Islet precursor cell (in vitro differentiated cells): Measurements from ENCODE around the gene FN1.
"Not testable (repeated sequence)": the region's sequence is repeated elsewhere in the genome, so short reads cannot be mapped to it uniquely, and the experiment has no call there.

Experiments
- DNase-seq: peaks from one replicate; pipeline ENCODE4 v3.0.0-alpha.2; 2018

The FN1 gene

DNA sequence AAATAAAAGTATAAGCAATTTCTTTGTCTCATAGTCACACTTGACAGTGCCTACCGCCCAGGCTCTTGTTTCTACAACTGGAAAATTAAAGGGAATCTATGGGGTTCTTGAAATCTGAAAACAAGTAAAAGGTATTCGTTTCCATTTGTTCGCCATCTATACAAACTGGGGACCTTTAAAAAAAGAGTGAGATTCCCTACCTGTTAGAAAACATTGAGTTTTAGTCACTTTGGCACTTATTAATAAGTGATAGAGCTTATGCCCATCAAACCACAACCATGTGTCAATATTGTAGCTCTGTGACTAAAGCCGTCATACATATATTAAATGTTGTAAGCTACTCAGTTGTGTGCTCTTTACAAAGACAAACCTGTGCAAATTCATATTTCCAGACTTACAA lies 13.2 kb downstream of the FN1 start:
- DNase-seq = no peak

DNA sequence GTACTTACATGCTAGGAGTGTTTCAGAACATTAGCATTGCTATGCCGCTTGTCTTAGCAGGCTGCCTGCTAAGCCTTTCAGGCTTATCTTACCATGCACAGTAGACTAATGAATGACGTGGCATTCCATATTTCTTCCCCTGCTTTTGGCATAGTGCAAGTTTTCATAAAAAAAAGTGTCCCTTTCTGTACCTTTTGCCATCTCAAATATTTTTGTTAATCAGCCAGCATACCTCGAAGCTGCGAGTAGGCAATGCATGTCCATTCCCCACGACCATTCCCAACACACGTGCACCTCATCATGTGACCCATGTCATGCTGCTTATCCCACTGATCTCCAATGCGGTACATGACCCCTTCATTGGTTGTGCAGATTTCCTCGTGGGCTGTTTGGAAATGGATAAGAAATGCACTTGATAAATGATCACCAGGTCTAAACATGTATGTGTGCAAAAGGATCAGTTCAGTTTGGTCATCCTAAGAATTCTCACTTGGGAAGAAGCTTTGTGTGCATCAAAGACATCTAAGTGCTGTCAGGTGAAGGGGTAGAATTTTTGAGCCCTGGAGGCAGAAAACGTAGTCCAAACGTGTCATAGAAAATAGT lies 13.9 kb downstream of the FN1 start:
- no peak for DNase-seq

- no peak for DNase-seq
These were observed 15.4 kb downstream of the FN1 start for GRCh38 chr2:215420471-215420935.

DNA sequence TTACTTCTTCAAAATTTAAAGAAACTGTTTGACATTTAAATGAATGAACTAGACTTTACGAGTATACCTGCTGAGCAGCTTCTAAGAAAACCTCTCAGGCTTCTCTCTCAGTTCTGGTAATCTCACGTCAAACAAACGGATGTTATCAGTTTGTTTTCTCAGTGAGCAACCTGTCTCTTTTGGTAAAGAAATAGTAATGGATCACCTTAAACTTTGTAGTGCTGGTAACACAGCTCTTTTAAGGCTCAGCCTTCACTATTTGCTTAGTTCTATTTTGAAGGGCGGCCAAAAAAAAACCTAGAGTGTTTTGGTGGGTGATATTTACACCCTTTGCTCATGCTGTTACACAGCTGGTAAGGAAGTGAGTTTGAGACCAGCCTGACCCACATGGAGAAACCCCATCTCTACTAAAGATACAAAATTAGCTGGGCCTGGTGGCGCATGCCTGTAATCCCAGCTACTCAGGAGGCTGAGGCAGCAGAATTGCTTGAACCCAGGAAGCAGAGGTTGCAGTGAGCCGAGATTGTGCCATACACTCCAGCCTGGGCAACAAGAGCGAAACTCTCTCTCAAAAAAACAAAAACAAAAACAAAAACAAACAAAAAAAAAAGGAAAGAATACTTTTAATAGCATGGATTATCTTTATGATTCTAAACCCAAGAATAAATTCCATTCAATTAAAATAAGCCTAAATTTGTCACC lies 15.9 kb downstream of the FN1 start:
- DNase-seq = no peak

DNA sequence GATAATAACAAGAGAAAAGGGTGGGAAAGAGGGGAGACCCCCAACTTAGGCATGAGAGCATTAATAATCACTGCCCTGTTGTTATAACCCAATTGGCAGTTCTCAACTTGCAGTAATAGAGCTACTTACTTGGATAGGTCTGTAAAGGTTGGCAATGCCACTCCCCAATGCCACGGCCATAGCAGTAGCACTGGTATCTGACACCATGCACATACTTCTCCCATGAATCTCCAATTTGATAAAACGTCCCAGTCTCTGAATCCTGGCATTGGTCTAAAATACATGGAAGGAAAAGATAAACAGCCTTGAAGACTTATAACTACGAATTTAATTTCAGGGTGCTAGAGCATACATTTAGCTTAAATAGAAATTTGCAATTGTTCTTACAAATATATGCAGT lies 16.8 kb downstream of the FN1 start:
- no peak for DNase-seq

GRCh38 chr2:215418064-215418963 lies 17.6 kb downstream of the FN1 start:
- no peak for DNase-seq

GRCh38 chr2:215417400-215417951 lies 18.4 kb downstream of the FN1 start:
- no peak for DNase-seq

- DNase-seq = no peak
These were observed 19.2 kb downstream of the FN1 start for GRCh38 chr2:215416656-215417055.

DNA sequence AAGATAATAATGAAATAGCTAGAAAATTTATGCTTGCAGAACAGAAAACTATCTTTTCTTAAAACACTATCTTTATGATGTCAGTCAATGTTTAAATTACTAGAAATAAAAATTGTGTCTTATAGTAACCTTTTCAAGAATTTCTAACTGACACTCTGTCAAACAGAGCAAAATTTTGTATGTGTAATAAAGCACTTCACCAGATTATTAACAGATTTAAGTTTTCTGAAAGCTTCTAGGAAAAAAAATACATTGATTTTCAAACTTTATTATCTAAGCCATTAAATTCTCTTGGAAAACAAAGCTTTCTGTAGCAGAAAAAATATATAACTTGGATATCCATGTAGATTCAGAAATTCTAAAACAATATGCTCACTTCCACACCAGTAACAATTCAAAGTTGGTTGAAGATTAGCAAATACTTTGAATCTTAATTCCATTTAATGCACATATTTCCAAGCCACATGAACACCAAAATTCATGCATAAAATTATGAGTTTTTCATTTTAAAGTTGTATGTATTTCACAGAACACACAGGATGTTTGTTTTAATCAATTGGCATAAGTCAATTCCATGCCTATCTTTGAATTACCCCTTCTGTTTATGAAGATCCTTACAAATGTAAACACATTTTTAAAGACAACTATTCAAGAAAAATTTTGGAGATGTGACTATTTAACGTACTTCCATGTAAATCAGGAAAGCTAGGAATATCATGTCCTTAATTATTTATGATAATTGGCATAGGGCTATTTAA lies 19.9 kb downstream of the FN1 start:
- DNase-seq = no peak

DNA sequence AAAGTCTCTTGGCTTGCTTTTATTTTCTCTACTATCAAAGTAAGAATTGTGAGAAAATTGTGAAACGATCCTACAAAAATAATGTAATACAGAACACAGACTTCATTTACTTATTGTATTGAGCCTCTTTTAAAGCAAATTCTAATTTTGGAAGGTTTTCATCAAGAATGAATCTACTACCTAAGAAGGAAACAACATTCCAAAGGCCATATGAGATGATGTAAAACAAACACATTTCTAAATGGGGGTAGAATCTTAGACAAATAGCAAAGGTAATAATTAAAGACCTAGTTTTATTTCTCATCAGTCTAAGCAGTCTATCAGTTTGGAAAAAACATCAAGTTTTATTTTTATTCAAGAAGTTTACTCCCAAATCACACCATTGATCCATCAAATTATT lies 20.6 kb downstream of the FN1 start:
- no peak for DNase-seq

GRCh38 chr2:215414674-215415073 lies 21.2 kb downstream of the FN1 start:
- DNase-seq = no peak

DNA sequence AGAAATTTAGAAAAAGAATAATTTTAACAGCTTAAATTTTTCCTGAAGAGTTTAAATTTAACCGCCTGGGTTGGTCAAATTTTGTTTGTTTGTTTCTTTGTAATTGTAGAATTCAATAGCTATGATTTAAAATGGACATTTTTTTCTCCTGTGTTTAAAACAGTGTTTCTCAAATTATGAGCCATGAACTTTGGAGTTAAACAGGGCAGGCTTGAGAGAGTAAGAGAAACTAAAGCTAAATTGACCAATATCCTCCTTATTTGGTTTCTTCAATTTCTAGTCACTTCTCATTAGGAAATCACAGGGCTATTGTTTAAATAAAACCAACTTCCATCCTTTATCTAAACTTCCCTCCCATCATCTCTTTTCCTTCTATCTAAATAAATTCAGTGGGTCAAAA lies 21.9 kb downstream of the FN1 start:
- DNase-seq = no peak

- no peak for DNase-seq
These were observed 22.4 kb downstream of the FN1 start for GRCh38 chr2:215413484-215413777.

DNA sequence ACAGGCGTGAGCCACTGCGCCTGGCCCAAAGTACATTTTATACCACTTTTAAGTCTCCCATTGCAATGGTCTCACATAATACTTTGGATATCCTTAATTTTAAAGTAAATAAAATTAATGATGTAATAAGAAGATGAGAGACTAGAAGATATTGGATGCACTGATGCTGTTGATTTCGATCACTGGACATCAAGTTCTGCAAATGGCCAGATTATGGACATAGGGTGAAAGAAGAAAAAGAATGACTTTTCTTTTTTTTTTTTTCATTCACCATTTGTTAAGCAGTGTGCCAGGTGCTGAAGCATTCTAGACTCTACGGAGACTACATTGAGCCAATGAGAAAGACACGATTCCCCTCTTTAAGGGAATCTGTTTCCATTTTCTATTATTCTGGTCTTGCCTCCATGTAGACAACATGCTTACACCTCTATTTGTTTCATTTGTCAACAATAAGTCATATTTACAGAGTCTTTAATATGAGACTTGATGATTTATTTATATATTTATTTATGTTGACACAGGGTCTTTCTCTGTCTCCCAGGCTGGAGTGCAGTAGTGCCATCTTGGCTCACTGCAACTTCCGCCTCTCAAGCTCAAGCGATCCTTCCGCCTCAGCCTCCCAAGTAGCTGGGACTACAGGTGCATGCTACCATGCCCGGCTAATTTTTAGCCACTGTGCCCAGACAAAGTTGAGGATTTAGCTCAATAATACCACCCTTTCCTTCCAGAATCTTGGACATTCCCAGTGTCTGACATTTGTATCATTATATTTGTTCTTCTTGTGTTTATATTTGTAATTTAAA lies 23.7 kb downstream of the FN1 start:
- DNase-seq = no peak

DNA sequence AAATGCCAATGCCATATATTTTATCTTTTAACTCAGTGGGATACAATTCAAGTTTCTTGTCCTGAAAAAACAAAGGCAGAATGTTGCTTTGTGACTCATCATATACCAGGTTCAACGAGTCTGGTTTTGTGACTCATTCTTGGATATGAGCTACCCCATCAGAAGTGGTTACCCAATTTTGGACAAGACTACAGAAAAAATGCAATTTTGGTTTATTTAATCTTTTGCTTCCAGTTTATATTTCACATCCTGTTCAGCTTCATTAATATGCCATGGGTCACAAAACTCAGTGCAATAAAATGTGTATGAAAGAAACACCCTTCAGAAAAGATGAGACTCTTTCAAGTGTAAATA lies 25.0 kb downstream of the FN1 start:
- DNase-seq = no peak

- DNase-seq = not testable (repeated sequence)
These were observed 25.5 kb downstream of the FN1 start for GRCh38 chr2:215410181-215410931.

GRCh38 chr2:215409331-215410127 lies 26.3 kb downstream of the FN1 start:
- no peak for DNase-seq

GRCh38 chr2:215408441-215408840 lies 27.4 kb downstream of the FN1 start:
- not testable (repeated sequence) for DNase-seq

DNA sequence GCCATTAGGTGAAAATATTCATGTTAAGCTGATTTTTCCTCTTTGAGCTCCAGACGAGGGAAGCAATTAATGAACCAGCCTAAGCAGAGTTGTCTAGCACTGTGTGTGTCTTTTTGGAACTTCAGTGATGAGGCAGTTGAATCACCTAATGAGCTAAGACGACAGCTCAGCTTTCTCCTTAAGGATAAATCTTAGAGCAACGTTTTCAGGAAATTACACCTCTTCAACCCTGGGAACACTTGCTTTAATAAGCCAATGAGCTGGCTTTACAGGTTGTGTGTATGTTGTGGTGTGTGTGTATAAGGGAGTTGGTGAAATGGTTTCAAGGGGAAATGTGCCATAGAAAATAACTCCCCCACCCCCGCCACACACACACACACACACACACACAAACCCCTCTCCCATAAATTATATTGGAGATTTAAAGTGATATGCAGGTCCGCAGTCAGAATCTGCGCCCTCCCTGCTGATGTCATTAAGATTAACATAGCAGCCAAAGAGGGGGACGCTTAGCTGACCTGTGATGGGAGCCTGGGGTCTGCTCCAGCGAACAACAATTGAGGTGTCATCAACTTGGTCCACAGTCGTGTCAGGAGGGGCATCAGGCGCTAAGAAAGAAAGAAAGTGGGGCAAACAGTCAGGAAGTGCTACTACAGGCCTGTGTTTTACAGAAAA lies 28.1 kb downstream of the FN1 start:
- no peak for DNase-seq

- DNase-seq = no peak
These were observed 28.8 kb downstream of the FN1 start for GRCh38 chr2:215407061-215407460.
